Measurements from ENCODE around the gene CDC73. TPM values are rescaled to one million over a fixed set of nuclear protein-coding genes. Genes with fewer than 3 reads are reported as not detected.
A peak's percentile ranks its signal among the peaks of the same experiment; 100 is the strongest.

The CDC73 gene
- total and polyA plus RNA-seq, 10 donors: 6.5 to 76.7 (median 39.1) TPM

GRCh38 chr1:193109619-193110018 is 12.2 kb upstream of the CDC73 start:
- no peaks in the 10 kb centered on the region for H3K27me3 ChIP-seq (replicated peaks in 1 of 7)
- 73 to 84% (median 79%) methylated on average over 1 of the region's 1 CpG for WGBS, 5 donors
- no peak for DNase-seq
- TF ChIP-seq CTCF (IDR thresholded peaks at IDR 0.05 in 8 of 11, conservative IDR thresholded peaks at IDR 0.05 in 3 of 11) (no peak), POLR2AphosphoS5 (IDR thresholded peaks at IDR 0.05) (peak in 1 of 3 donors; percentile 45)
- H3K4me1 ChIP-seq: peaks cover 0 to 30% (median 10%) of the 10 kb centered on the region in 6 donors
- H3K9me3 ChIP-seq: no peaks in the 10 kb centered on the region
- H3K36me3 ChIP-seq: no peaks in the 10 kb centered on the region
- intact Hi-C loops (cut with DNase I; ENCODE audit: low total_unique reads): no loop called here
- H3K27ac ChIP-seq: peak overlapping the region in 6 of 8 donors; percentile 37 to 77 (median 58)
- peak overlapping the region in 1 of 8 donors; percentile 37 for H3K4me3 ChIP-seq

- peak overlapping the region in 7 of 8 donors; percentile 37 to 77 (median 63) for H3K27ac ChIP-seq
Measured at GRCh38 chr1:193110246-193110645, 11.6 kb upstream of the CDC73 start.

GRCh38 chr1:193110864-193111263 is 11.0 kb upstream of the CDC73 start:
- 82 to 95% (median 89%) methylated on average over 3 of the region's 3 CpGs for WGBS, 5 donors

More at GRCh38 chr1:193110246-193110645, 11.6 kb upstream of the CDC73 start:
- Histone ChIP-seq H3K36me3 (no peaks in the 10 kb centered on the region), H3K4me1 (peaks cover 0 to 30% (median 10%) of the 10 kb centered on the region in 6 donors), H3K27me3 (replicated peaks in 1 of 7) (no peaks in the 10 kb centered on the region), H3K9me3 (no peaks in the 10 kb centered on the region), H3K4me3 (peak overlapping the region in 1 of 8 donors; percentile 37)
- intact Hi-C loops (cut with DNase I; ENCODE audit: low total_unique reads): no loop called here
- TF ChIP-seq POLR2A (IDR thresholded peaks at IDR 0.05) (no peak), POLR2AphosphoS5 (IDR thresholded peaks at IDR 0.05) (no peak), CTCF (IDR thresholded peaks at IDR 0.05 in 8 of 11, conservative IDR thresholded peaks at IDR 0.05 in 3 of 11) (no peak)
- no peak for DNase-seq
- WGBS, 5 donors: 67 to 95% (median 83%) methylated on average over 1 of the region's 1 CpG

More at GRCh38 chr1:193110864-193111263, 11.0 kb upstream of the CDC73 start:
- no peak overlapping the region for H3K4me3 ChIP-seq
- intact Hi-C loops (cut with DNase I; ENCODE audit: low total_unique reads): no loop called here
- H3K9me3 ChIP-seq: no peaks in the 10 kb centered on the region
- TF ChIP-seq POLR2AphosphoS5 (IDR thresholded peaks at IDR 0.05) (no peak), CTCF (IDR thresholded peaks at IDR 0.05 in 8 of 11, conservative IDR thresholded peaks at IDR 0.05 in 3 of 11) (no peak), POLR2A (IDR thresholded peaks at IDR 0.05) (no peak)
- no peak for DNase-seq
- H3K4me1 ChIP-seq: peaks cover 0 to 24% (median 5%) of the 10 kb centered on the region in 6 donors
- H3K36me3 ChIP-seq: no peaks in the 10 kb centered on the region
- H3K27ac ChIP-seq: peak overlapping the region in 5 of 8 donors; percentile 53 to 77 (median 63)
- no peaks in the 10 kb centered on the region for H3K27me3 ChIP-seq (replicated peaks in 1 of 7)

Measured in spleen (tissue), 11 donors.